B cell (primary cell): ENCODE data around the gene SIK3.

ENCODE experiments used
- EZH2 ChIP-seq: IDR thresholded peaks from 2 replicates; pipeline ENCODE4 v1.6.1; 2012; ENCODE audit warnings: borderline replicate concordance, low read depth, mild to moderate bottlenecking, moderate library complexity, low read length; ENCODE audit not compliant: insufficient read depth, poor library complexity, severe bottlenecking
- TF ChIP-seq, protein P1 (sequence below): fragments of 200-600 bp; IDR thresholded peaks from one replicate; pipeline ENCODE4 v1.8.0; 2022; ENCODE audit warnings: antibody characterized with exemption, mild to moderate bottlenecking

DNA sequence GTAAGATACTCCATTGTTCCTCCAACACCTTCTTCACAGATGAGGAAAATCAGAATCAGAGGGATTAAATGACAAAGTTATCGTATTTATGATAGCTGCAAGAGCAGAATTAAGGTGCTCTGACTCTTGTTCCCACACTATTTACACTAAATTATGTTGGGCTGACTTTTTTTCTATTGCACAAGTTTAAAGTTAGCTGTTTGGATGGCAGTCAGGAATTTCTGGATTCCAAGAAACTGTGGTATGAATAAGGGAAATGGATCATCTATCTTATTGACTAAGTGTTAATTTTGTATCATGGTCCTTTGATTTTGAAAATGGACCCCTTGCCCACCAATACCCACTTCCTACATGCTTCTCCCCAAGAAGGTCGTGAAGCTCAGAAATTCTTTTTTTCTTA lies 240.9 kb downstream of the SIK3 start:
- TF ChIP-seq, protein P1, sequence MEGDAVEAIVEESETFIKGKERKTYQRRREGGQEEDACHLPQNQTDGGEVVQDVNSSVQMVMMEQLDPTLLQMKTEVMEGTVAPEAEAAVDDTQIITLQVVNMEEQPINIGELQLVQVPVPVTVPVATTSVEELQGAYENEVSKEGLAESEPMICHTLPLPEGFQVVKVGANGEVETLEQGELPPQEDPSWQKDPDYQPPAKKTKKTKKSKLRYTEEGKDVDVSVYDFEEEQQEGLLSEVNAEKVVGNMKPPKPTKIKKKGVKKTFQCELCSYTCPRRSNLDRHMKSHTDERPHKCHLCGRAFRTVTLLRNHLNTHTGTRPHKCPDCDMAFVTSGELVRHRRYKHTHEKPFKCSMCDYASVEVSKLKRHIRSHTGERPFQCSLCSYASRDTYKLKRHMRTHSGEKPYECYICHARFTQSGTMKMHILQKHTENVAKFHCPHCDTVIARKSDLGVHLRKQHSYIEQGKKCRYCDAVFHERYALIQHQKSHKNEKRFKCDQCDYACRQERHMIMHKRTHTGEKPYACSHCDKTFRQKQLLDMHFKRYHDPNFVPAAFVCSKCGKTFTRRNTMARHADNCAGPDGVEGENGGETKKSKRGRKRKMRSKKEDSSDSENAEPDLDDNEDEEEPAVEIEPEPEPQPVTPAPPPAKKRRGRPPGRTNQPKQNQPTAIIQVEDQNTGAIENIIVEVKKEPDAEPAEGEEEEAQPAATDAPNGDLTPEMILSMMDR, result no peak
- TF ChIP-seq EZH2, result no peak
